IMR-90 (cell line): Measurements from ENCODE around the gene SOX6. TPM values are rescaled to one million over a fixed set of nuclear protein-coding genes. Genes with fewer than 3 reads are reported as not detected.

Source experiments
- ATAC-seq: fragments of 200-7000 bp; cut with Tn5 transposase; 2 replicates; pipeline ENCODE4 v1.9.1; 2020; ENCODE audit warnings: low read depth, mild to moderate bottlenecking, moderate library complexity
- BruUV-seq: library from RNA; stranded (reverse); fragments of 400-500 nt; replicated peaks from 2 replicates; lab custom pipeline; 2021; lab: Mats Ljungman, UMichigan
- CTCF ChIA-PET: fragments of 300-600 bp; formaldehyde crosslinking; extraction: SDS; loops from one replicate; lab custom pipeline; 2021; ENCODE audit warnings: antibody characterized with exemption; lab: Yijun Ruan, JAX
- POLR2A ChIA-PET: fragments of 300-600 bp; sonication (Branson Sonifier 250); formaldehyde crosslinking; loops from one replicate; lab custom pipeline; 2022; ENCODE audit warnings: antibody characterized with exemption; ENCODE audit not compliant: unreplicated experiment; lab: Charles Lee
- DNase-seq: peaks from one replicate; pipeline ENCODE4 v3.0.0; 2013
- H2AFZ ChIP-seq: replicated peaks from 2 replicates; pipeline ENCODE3; 2013; ENCODE audit warnings: low read length, mild to moderate bottlenecking; ENCODE audit not compliant: poor library complexity
- H2AK5ac ChIP-seq: 2 replicates; pipeline ENCODE4 v1.6.1; 2013; ENCODE audit warnings: low read depth, low read length, inconsistent platforms
- H2AK9ac ChIP-seq: replicated peaks from 2 replicates; pipeline ENCODE3; 2013; ENCODE audit warnings: mild to moderate bottlenecking, low read depth, low read length, moderate library complexity; ENCODE audit not compliant: poor library complexity
- H2BK120ac ChIP-seq: 2 replicates; pipeline ENCODE4 v1.6.1; 2013; ENCODE audit warnings: low read depth, low read length, inconsistent platforms
- H2BK15ac ChIP-seq: 3 replicates; pipeline ENCODE4 v1.6.1; 2013; ENCODE audit warnings: low read depth, low read length, inconsistent platforms
- H2BK20ac ChIP-seq: 2 replicates; pipeline ENCODE4 v1.6.1; 2013; ENCODE audit warnings: low read depth, mild to moderate bottlenecking, inconsistent platforms, low read length, moderate library complexity
- H2BK5ac ChIP-seq: 2 replicates; pipeline ENCODE4 v1.6.1; 2013; ENCODE audit warnings: mild to moderate bottlenecking, low read depth, low read length, inconsistent platforms; ENCODE audit not compliant: poor library complexity, severe bottlenecking
- H3K14ac ChIP-seq: replicated peaks from 2 replicates; pipeline ENCODE4 v1.6.1; 2013; ENCODE audit warnings: low read depth, low read length, inconsistent platforms
- H3K18ac ChIP-seq: 2 replicates; pipeline ENCODE4 v1.6.1; 2013; ENCODE audit warnings: low read depth, low read length, control low read depth
- H3K23ac ChIP-seq: 2 replicates; pipeline ENCODE4 v1.6.1; 2013; ENCODE audit warnings: low read depth, low read length, inconsistent platforms
- H3K27ac ChIP-seq: 2 replicates; pipeline ENCODE4 v1.5.1; 2013; ENCODE audit warnings: mild to moderate bottlenecking, control low read depth, low read length; ENCODE audit not compliant: insufficient read depth
- H3K27me3 ChIP-seq: 2 replicates; pipeline ENCODE4 v1.6.1; 2013; ENCODE audit warnings: low read length; ENCODE audit not compliant: control insufficient read depth, insufficient read depth
- H3K36me3 ChIP-seq: 2 replicates; pipeline ENCODE4 v1.6.1; 2013; ENCODE audit warnings: low read length, mixed read lengths; ENCODE audit not compliant: control insufficient read depth, insufficient read depth
- H3K4ac ChIP-seq: 2 replicates; pipeline ENCODE4 v1.6.1; 2013; ENCODE audit warnings: low read depth, low read length, inconsistent platforms
- H3K4me1 ChIP-seq: 2 replicates; pipeline ENCODE4 v1.6.1; 2013; ENCODE audit warnings: low read length, mixed read lengths; ENCODE audit not compliant: control insufficient read depth, insufficient read depth
- H3K4me2 ChIP-seq: 2 replicates; pipeline ENCODE4 v1.6.1; 2013; ENCODE audit warnings: low read depth, mild to moderate bottlenecking, control low read depth, low read length, moderate library complexity
- H3K4me3 ChIP-seq: 2 replicates; pipeline ENCODE4 v1.5.1; 2013; ENCODE audit warnings: low read depth, mild to moderate bottlenecking, control low read depth, low read length, moderate library complexity; ENCODE audit not compliant: insufficient read depth
- H3K56ac ChIP-seq: 2 replicates; pipeline ENCODE4 v1.6.1; 2013; ENCODE audit warnings: low read length, inconsistent platforms; ENCODE audit not compliant: insufficient read depth; ENCODE audit errors: extremely low read depth
- H3K79me1 ChIP-seq, 2 experiments: 2 replicates each; pipeline ENCODE4 v1.6.1; 2013; ENCODE audit warnings: low read length in 2 of 2, inconsistent platforms in 1 of 2, low read depth in 1 of 2
- H3K9ac ChIP-seq: 2 replicates; pipeline ENCODE4 v1.6.1; 2013; ENCODE audit warnings: low read depth, low read length, control low read depth
- H3K9me1 ChIP-seq: 2 replicates; pipeline ENCODE4 v1.6.1; 2013; ENCODE audit warnings: low read length, inconsistent platforms; ENCODE audit not compliant: insufficient read depth
- H3K9me3 ChIP-seq: 2 replicates; pipeline ENCODE4 v1.6.1; 2013; ENCODE audit warnings: low read length; ENCODE audit not compliant: control insufficient read depth, insufficient read depth
- H4K20me1 ChIP-seq: 2 replicates; pipeline ENCODE4 v1.6.1; 2013; ENCODE audit warnings: low read length, inconsistent platforms; ENCODE audit not compliant: insufficient read depth
- H4K5ac ChIP-seq: 2 replicates; pipeline ENCODE4 v1.6.1; 2013; ENCODE audit warnings: mild to moderate bottlenecking, low read depth, low read length, control low read depth
- H4K8ac ChIP-seq, 2 experiments: 2 replicates each; pipeline ENCODE4 v1.6.1; 2013; ENCODE audit warnings: low read depth in 2 of 2, low read length in 2 of 2, control low read depth in 1 of 2, inconsistent platforms in 1 of 2
- H4K91ac ChIP-seq: 2 replicates; pipeline ENCODE4 v1.6.1; 2013; ENCODE audit warnings: low read depth, low read length, inconsistent platforms; ENCODE audit not compliant: insufficient read depth
- dilution Hi-C: fragments of 300-500 bp; cut with HindIII; formaldehyde crosslinking; loops from one replicate; pipeline ENCODE4 v1.14.3; 2018; ENCODE audit warnings: low sequenced_read_pairs; ENCODE audit not compliant: unreplicated experiment
- in situ Hi-C: fragments of 300-500 bp; cut with MboI; formaldehyde crosslinking; loops from 3 replicates; pipeline ENCODE4 v1.14.3; 2019; ENCODE audit warnings: low sequenced_read_pairs, inconsistent platforms, mixed read lengths
- intact Hi-C: fragments of 100-400 bp; cut with micrococcal nuclease; formaldehyde crosslinking; loops from 2 replicates; pipeline ENCODE4 v1.10.0; 2022
- polyA plus RNA-seq, 3 experiments: library from polyadenylated mRNA; depleted of rRNA; stranded (reverse); fragments of >200 nt; gene quantifications; 2 replicates each; pipeline ENCODE4 v1.2.3, GENCODE V29; 2012; ENCODE audit warnings: low replicate concordance in 1 of 3
- total RNA-seq: library from RNA; depleted of rRNA; stranded (reverse); fragments of >200 nt; gene quantifications from 2 replicates; pipeline ENCODE4 v1.2.3, GENCODE V29; 2012
- TF ChIP-seq, protein P1 (sequence below): fragments of 150-350 bp; IDR thresholded peaks from 2 replicates; pipeline ENCODE4 v1.6.1; 2016; ENCODE audit warnings: low read depth, mild to moderate bottlenecking, low read length, moderate library complexity, borderline replicate concordance

Gene SOX6
- total and polyA plus RNA-seq, 2 of the 4 experiments (the other 2 are of a cell fraction): 1.7 to 7.7 TPM

DNA sequence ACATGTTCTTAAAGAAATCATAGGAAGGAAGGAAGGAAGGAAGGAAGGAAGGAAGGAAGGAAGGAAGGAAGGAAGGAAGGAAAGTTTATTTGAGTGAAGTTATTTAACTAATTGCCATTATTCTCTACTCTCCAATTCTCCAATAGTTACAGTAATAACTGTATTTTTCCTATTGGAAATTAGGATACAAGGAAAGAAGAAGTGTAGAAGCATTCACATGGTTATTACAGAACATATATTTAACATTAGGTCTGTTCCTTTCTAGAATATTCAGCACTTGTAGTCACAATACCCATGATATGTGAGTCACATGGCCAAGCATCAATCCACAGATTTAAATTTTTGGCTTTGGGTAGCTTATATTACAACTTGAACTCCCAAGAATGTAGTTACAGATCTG is 230.6 kb downstream of the SOX6 start:
- no peak overlapping the region for H2BK20ac ChIP-seq
- H4K5ac ChIP-seq: no peak overlapping the region
- H2AK9ac ChIP-seq: no peak overlapping the region
- no peaks in the 10 kb centered on the region for H4K20me1 ChIP-seq
- ChIA-PET CTCF (no interaction called here), POLR2A (interaction anchor here (0.6 kb wide), 1 partner anchor 26 kb away, joined by 3 read pairs; no protein-coding TSS in a partner anchor)
- no peak overlapping the region for H3K27ac ChIP-seq
- intact Hi-C loops (no loop called here), in situ Hi-C loops (no loop called here), dilution Hi-C loops (no loop called here)
- no TSS peak for BruUV-seq
- DNase-seq: no peak
- H4K8ac ChIP-seq: no peak overlapping the region
- H3K56ac ChIP-seq: no peak overlapping the region
- no peak overlapping the region for H3K23ac ChIP-seq
- H3K79me1 ChIP-seq: no peaks in the 10 kb centered on the region
- H3K36me3 ChIP-seq: no peaks in the 10 kb centered on the region
- no peak overlapping the region for H3K4ac ChIP-seq
- H3K18ac ChIP-seq: no peak overlapping the region
- H3K4me3 ChIP-seq: no peak overlapping the region
- H3K9me1 ChIP-seq: no peaks in the 10 kb centered on the region
- TF ChIP-seq, protein P1, sequence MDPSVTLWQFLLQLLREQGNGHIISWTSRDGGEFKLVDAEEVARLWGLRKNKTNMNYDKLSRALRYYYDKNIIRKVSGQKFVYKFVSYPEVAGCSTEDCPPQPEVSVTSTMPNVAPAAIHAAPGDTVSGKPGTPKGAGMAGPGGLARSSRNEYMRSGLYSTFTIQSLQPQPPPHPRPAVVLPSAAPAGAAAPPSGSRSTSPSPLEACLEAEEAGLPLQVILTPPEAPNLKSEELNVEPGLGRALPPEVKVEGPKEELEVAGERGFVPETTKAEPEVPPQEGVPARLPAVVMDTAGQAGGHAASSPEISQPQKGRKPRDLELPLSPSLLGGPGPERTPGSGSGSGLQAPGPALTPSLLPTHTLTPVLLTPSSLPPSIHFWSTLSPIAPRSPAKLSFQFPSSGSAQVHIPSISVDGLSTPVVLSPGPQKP: no peak
- H2BK120ac ChIP-seq: no peak overlapping the region
- H2BK5ac ChIP-seq: no peak overlapping the region
- no peak overlapping the region for H3K4me2 ChIP-seq
- ATAC-seq: no peak
- no peak overlapping the region for H3K14ac ChIP-seq
- H2BK15ac ChIP-seq: no peak overlapping the region
- H4K91ac ChIP-seq: no peak overlapping the region
- no peak overlapping the region for H2AFZ ChIP-seq
- H2AK5ac ChIP-seq: no peak overlapping the region
- H3K9ac ChIP-seq: no peak overlapping the region
- no peaks in the 10 kb centered on the region for H3K27me3 ChIP-seq
- H3K9me3 ChIP-seq: no peaks in the 10 kb centered on the region
- no peaks in the 10 kb centered on the region for H3K4me1 ChIP-seq
